Prostate gland (tissue), 2 donors: ENCODE results near the gene FRMD5. TPM values are rescaled to one million over a fixed set of nuclear protein-coding genes. Genes with fewer than 3 reads are reported as not detected.

Experiments used
- DNase-seq: peaks from one replicate; pipeline ENCODE4 v3.0.0-alpha.2; 2019; ENCODE audit warnings: low spot score
- H3K27ac ChIP-seq, 2 donors: fragments of 200-600 bp; sonication (generic); 2 replicates each; pipeline ENCODE4 v1.5.1; 2017 to 2019
- H3K27me3 ChIP-seq: fragments of 200-600 bp; sonication (generic); replicated peaks from 2 replicates; pipeline ENCODE4 v1.5.1; 2019; ENCODE audit not compliant: insufficient read depth
- H3K36me3 ChIP-seq, 2 donors: fragments of 200-600 bp; sonication (generic); 1 replicate in 1 of 2; 2 replicates in 1 of 2; pipeline versions ENCODE4 v1.5.1 to v1.8.1; 2017 to 2019
- H3K4me1 ChIP-seq: fragments of 200-600 bp; sonication (generic); replicated peaks from 2 replicates; pipeline ENCODE4 v1.5.1; 2019
- H3K4me3 ChIP-seq, 2 donors: fragments of 200-600 bp; sonication (generic); 2 replicates each; pipeline ENCODE4 v1.5.1; 2017 to 2019
- H3K9me3 ChIP-seq: fragments of 200-600 bp; sonication (generic); 2 replicates; pipeline ENCODE4 v1.5.1; 2017
- POLR2A ChIP-seq: fragments of 450-650 bp; IDR thresholded peaks from one replicate; pipeline ENCODE4 v1.6.1; 2016; ENCODE audit warnings: antibody characterized with exemption, mild to moderate bottlenecking
- POLR2AphosphoS5 ChIP-seq: sonication (generic); formaldehyde crosslinking; IDR thresholded peaks from one replicate; pipeline ENCODE4 v1.6.1; 2017; ENCODE audit warnings: antibody characterized with exemption
- WGBS: methylation state at CpG from one replicate; pipeline ENCODE4 v1.1.5; 2018; 5-methylcytosine and 5-hydroxymethylcytosine counted together
- intact Hi-C: fragments of 100-400 bp; cut with DNase I; formaldehyde crosslinking; loops from one replicate; pipeline ENCODE4 v1.14.2; 2022
- total RNA-seq, 2 donors: library from RNA; depleted of rRNA; stranded (reverse); fragments of >200 nt; gene quantifications; one replicate each; pipeline ENCODE4 v1.1.0, GENCODE V29; 2016
- TF ChIP-seq, protein P1 (sequence below), 4 experiments: fragments of 200-600 bp in 2 of 4; fragments of 450-650 bp in 2 of 4; sonication (generic) in 2 of 4; IDR thresholded peaks; 1 replicate in 3 of 4; 2 replicates in 1 of 4; pipeline ENCODE4 v1.5.1; 2016 to 2019; ENCODE audit warnings: antibody characterized with exemption in 4 of 4, mild to moderate bottlenecking in 2 of 4, moderate library complexity in 2 of 4

FRMD5 gene
- total RNA-seq, 2 donors from 2014 or later, result 0.36 to 8.1 TPM

DNA sequence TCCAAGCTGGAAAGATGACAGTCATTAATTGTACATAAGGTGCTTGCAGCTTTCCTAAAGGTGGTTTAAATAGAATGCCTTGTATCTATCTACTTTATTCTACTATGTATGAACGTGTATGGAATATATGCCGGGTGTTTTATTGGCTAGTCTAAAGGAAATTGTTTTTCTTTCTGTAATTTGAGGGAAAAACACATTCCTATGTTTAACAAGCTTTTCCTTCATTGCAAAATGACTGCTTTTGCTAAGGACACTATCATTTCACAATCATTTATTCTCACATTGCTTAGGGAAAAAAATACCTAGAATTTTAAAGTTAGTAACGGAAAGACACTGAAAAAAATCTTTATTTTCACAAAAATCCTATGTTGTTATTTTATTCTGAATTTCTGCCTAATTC is 226.5 kb downstream of the FRMD5 start:
- H3K4me3 ChIP-seq, result no peak overlapping the region
- intact Hi-C loops, result no loop called here
- 44% methylated on average over 3 of the region's 3 CpGs for WGBS
- TF ChIP-seq, protein P1, sequence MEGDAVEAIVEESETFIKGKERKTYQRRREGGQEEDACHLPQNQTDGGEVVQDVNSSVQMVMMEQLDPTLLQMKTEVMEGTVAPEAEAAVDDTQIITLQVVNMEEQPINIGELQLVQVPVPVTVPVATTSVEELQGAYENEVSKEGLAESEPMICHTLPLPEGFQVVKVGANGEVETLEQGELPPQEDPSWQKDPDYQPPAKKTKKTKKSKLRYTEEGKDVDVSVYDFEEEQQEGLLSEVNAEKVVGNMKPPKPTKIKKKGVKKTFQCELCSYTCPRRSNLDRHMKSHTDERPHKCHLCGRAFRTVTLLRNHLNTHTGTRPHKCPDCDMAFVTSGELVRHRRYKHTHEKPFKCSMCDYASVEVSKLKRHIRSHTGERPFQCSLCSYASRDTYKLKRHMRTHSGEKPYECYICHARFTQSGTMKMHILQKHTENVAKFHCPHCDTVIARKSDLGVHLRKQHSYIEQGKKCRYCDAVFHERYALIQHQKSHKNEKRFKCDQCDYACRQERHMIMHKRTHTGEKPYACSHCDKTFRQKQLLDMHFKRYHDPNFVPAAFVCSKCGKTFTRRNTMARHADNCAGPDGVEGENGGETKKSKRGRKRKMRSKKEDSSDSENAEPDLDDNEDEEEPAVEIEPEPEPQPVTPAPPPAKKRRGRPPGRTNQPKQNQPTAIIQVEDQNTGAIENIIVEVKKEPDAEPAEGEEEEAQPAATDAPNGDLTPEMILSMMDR (IDR thresholded peaks at IDR 0.05), result no peak
- TF ChIP-seq POLR2AphosphoS5, result no peak
- TF ChIP-seq POLR2A, result no peak
- H3K27me3 ChIP-seq, result no peaks in the 10 kb centered on the region
- no peak for DNase-seq
- no peaks in the 10 kb centered on the region for H3K9me3 ChIP-seq
- H3K4me1 ChIP-seq, result no peaks in the 10 kb centered on the region
- no peaks in the 10 kb centered on the region for H3K36me3 ChIP-seq
- H3K27ac ChIP-seq, result no peak overlapping the region

DNA sequence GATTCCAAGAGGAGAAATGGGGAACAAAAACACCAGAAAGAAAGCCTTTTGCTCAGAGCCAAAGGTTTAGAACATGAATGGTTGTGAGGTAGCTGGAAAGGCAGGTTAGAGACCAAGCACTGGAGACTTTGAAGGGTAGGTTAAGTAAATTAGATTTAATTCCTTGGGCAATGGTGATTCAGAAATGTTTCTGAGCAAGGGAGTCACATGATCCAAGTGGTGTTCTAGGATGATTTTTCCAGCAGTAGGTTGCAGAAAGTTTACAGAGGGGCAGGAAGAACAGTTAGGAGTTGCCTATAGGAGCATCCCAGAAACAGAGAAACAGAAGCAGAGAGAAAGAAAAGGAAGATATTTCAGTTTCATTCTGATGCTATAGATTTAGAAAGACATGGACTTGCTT is 228.4 kb downstream of the FRMD5 start:
- H3K27ac ChIP-seq, result no peak overlapping the region
- TF ChIP-seq, protein P1 (IDR thresholded peaks at IDR 0.05), result no peak
- TF ChIP-seq POLR2AphosphoS5 (no peak), POLR2A (no peak)
- H3K9me3 ChIP-seq, result no peaks in the 10 kb centered on the region
- no peak overlapping the region for H3K4me3 ChIP-seq
- intact Hi-C loops, result no loop called here
- H3K36me3 ChIP-seq, result no peaks in the 10 kb centered on the region
- DNase-seq, result no peak
- H3K27me3 ChIP-seq, result no peaks in the 10 kb centered on the region
- no peaks in the 10 kb centered on the region for H3K4me1 ChIP-seq

DNA sequence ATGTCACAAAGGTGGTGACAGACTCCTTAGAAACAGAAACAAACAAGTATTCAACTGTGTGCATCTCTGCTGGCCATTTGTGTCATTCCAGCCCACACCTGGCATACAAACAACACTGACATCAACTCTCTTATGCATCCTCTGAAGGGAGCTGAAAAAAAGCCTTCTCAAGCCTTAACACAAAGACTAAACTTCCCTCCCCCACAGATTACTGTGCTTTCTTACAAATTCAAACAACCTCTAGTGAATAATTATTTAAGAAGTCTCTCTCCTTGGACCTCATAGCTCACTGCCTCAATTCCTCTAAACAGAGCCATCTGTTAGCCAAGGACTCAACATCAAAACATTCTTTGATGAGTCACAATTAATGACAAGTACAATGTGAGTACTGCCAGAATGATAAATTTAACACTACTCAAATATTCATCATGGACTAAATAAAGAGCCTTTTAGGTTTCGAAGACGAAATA is 236.2 kb downstream of the FRMD5 start:
- H3K4me1 ChIP-seq, result no peaks in the 10 kb centered on the region
- no peaks in the 10 kb centered on the region for H3K9me3 ChIP-seq
- TF ChIP-seq, protein P1 (IDR thresholded peaks at IDR 0.05), result no peak
- no peak for TF ChIP-seq POLR2A
- TF ChIP-seq POLR2AphosphoS5, result no peak
- WGBS, result 31% methylated on average over 2 of the region's 2 CpGs
- no peaks in the 10 kb centered on the region for H3K36me3 ChIP-seq
- no peaks in the 10 kb centered on the region for H3K27me3 ChIP-seq
- no peak overlapping the region for H3K27ac ChIP-seq
- intact Hi-C loops, result no loop called here
- DNase-seq, result no peak
- no peak overlapping the region for H3K4me3 ChIP-seq

DNA sequence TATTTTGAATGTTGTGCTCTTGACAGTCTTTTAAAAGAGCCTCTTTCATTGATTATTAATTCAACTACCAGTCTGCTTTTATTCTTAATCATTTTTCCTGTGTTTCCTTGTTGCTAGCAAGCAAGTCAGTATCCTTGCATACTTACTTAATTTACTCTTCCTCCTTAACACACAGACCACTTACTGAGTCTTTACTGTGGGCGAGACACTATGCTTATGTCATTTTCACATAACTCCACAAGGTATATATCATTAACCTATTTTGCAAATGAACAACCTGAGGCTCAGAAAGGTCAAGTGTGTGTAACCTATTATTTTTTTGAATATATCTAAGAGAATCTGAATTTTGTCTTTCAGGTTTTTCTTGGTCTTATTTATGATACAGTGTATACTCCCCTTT is 237.3 kb downstream of the FRMD5 start:
- intact Hi-C loops, result no loop called here
- Histone ChIP-seq H3K27me3 (no peaks in the 10 kb centered on the region), H3K4me3 (no peak overlapping the region), H3K36me3 (no peaks in the 10 kb centered on the region), H3K4me1 (no peaks in the 10 kb centered on the region), H3K9me3 (no peaks in the 10 kb centered on the region), H3K27ac (no peak overlapping the region)
- TF ChIP-seq, protein P1 (IDR thresholded peaks at IDR 0.05), result no peak
- TF ChIP-seq POLR2AphosphoS5 (no peak), POLR2A (no peak)
- no peak for DNase-seq
- WGBS, result 88% methylated on average over 1 of the region's 1 CpG

DNA sequence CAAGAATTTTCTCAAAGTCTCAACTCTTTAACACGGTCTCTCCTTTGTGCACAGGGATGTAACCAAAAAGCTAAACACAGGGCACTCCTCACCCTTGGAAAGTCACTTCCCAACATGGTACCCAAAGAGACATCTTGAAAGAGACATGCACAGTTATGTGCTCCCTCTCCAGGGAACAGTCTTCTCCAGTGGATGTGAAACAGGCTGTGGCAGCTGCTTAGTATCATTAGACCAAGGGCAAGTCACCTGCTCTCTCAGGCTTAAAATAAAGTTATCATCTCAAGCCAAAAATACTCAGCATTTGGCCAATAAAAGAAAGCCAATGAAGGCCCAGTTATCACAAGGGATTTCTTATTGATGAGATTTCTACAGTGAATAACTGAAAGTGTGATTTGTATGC is 239.9 kb downstream of the FRMD5 start:
- H3K27ac ChIP-seq, result no peak overlapping the region
- no peaks in the 10 kb centered on the region for H3K9me3 ChIP-seq
- WGBS, result 96% methylated on average over 1 of the region's 1 CpG

More for the DNA sequence above, 239.9 kb downstream of the FRMD5 start:
- Histone ChIP-seq H3K36me3 (no peaks in the 10 kb centered on the region), H3K4me3 (no peak overlapping the region), H3K27me3 (no peaks in the 10 kb centered on the region), H3K4me1 (no peaks in the 10 kb centered on the region)
- DNase-seq, result no peak
- TF ChIP-seq, protein P1 (IDR thresholded peaks at IDR 0.05), result no peak
- TF ChIP-seq POLR2A (no peak), POLR2AphosphoS5 (no peak)
- intact Hi-C loops, result no loop called here
